Astrocyte (in vitro differentiated cells and primary cell): ENCODE measurements around the gene DNAH11. TPM values are rescaled to one million over a fixed set of nuclear protein-coding genes. Genes with fewer than 3 reads are reported as not detected.

Experiments
- DNase-seq: peaks from one replicate; pipeline ENCODE4 v3.0.0-alpha.2; 2010; ENCODE audit warnings: low read depth
- FAIRE-seq: peaks from 2 replicates; lab custom pipeline; 2011; peaks lifted over from hg19 to GRCh38; lab: Jason Lieb, UNC
- H2AFZ ChIP-seq: 2 replicates; pipeline ENCODE4 v1.6.0; 2012; ENCODE audit warnings: low read depth, low read length, inconsistent platforms
- H3K27ac ChIP-seq: 2 replicates; pipeline ENCODE4 v1.5.1; 2011; ENCODE audit warnings: low read depth, low read length, inconsistent platforms
- H3K27me3 ChIP-seq: 2 replicates; pipeline ENCODE4 v1.6.0; 2011; ENCODE audit warnings: low read length, inconsistent platforms; ENCODE audit not compliant: insufficient read depth
- H3K36me3 ChIP-seq: 2 replicates; pipeline ENCODE4 v1.5.1; 2011; ENCODE audit warnings: low read length, inconsistent platforms; ENCODE audit not compliant: insufficient read depth
- H3K4me1 ChIP-seq: 2 replicates; pipeline ENCODE4 v1.5.1; 2011; ENCODE audit warnings: low read length, inconsistent platforms; ENCODE audit not compliant: insufficient read depth
- H3K4me2 ChIP-seq: 2 replicates; pipeline ENCODE4 v1.6.0; 2012; ENCODE audit warnings: low read length, inconsistent platforms
- H3K4me3 ChIP-seq: 2 replicates; pipeline ENCODE4 v1.5.1; 2011; ENCODE audit warnings: low read depth, mild to moderate bottlenecking, low read length, inconsistent platforms; ENCODE audit not compliant: insufficient read depth
- H3K79me2 ChIP-seq: 2 replicates; pipeline ENCODE4 v1.6.0; 2012; ENCODE audit warnings: mild to moderate bottlenecking, low read length, inconsistent platforms; ENCODE audit not compliant: insufficient read depth
- H3K9ac ChIP-seq: 2 replicates; pipeline ENCODE4 v1.6.0; 2012; ENCODE audit warnings: mild to moderate bottlenecking, low read length, inconsistent platforms
- H3K9me3 ChIP-seq: 2 replicates; pipeline ENCODE4 v1.5.1; 2012; ENCODE audit warnings: low read depth, mild to moderate bottlenecking, low read length, inconsistent platforms; ENCODE audit not compliant: insufficient read depth
- H4K20me1 ChIP-seq: 2 replicates; pipeline ENCODE4 v1.6.0; 2012; ENCODE audit warnings: low read length, inconsistent platforms; ENCODE audit not compliant: insufficient read depth
- H3K27ac Mint-ChIP-seq: one replicate; pipeline ENCODE4 v1.8.0; 2021; ENCODE audit warnings: mild to moderate bottlenecking, mixed read lengths; ENCODE audit not compliant: unreplicated experiment
- H3K27me3 Mint-ChIP-seq: one replicate; pipeline ENCODE4 v1.8.0; 2021; ENCODE audit warnings: low read depth, mixed read lengths; ENCODE audit not compliant: unreplicated experiment
- H3K36me3 Mint-ChIP-seq: one replicate; pipeline ENCODE4 v1.8.0; 2021; ENCODE audit warnings: low read depth, mixed read lengths; ENCODE audit not compliant: unreplicated experiment
- H3K4me1 Mint-ChIP-seq: one replicate; pipeline ENCODE4 v1.8.0; 2021; ENCODE audit warnings: low read depth, mixed read lengths; ENCODE audit not compliant: unreplicated experiment
- H3K4me3 Mint-ChIP-seq: one replicate; pipeline ENCODE4 v1.8.0; 2021; ENCODE audit warnings: mild to moderate bottlenecking, moderate library complexity, mixed read lengths; ENCODE audit not compliant: unreplicated experiment
- H3K9me3 Mint-ChIP-seq: one replicate; pipeline ENCODE4 v1.8.0; 2021; ENCODE audit warnings: mild to moderate bottlenecking, mixed read lengths; ENCODE audit not compliant: unreplicated experiment
- CTCF ChIP-seq: IDR thresholded peaks from 2 replicates; pipeline ENCODE4 v1.5.1; 2011; ENCODE audit warnings: low read depth, mild to moderate bottlenecking, inconsistent platforms, low read length, moderate library complexity; ENCODE audit not compliant: insufficient read depth
- EZH2 ChIP-seq: IDR thresholded peaks from 2 replicates; pipeline ENCODE4 v1.6.1; 2012; ENCODE audit warnings: mild to moderate bottlenecking, low read length, inconsistent platforms; ENCODE audit not compliant: insufficient read depth
- total RNA-seq: library from RNA; stranded (reverse); gene quantifications from 2 replicates; pipeline ENCODE4 v1.2.1, GENCODE V29; 2021

Gene DNAH11
- total RNA-seq, 1 donor from 2014 or later = 0.43 TPM

- no peaks in the 10 kb centered on the region for H3K27me3 Mint-ChIP-seq
- H3K9me3 ChIP-seq = no peaks in the 10 kb centered on the region
- H3K27ac Mint-ChIP-seq = no peak overlapping the region
- no peak overlapping the region for H3K27ac ChIP-seq
- no peaks in the 10 kb centered on the region for H3K36me3 Mint-ChIP-seq
- no peaks in the 10 kb centered on the region for H3K79me2 ChIP-seq
- no peak overlapping the region for H3K9ac ChIP-seq
- no peak for FAIRE-seq
- H3K4me2 ChIP-seq = no peak overlapping the region
- H3K4me1 Mint-ChIP-seq = no peaks in the 10 kb centered on the region
- no peaks in the 10 kb centered on the region for H3K9me3 Mint-ChIP-seq
- no peaks in the 10 kb centered on the region for H3K4me1 ChIP-seq
- no peak for DNase-seq
- no peaks in the 10 kb centered on the region for H3K27me3 ChIP-seq
- no peak overlapping the region for H2AFZ ChIP-seq
- H3K36me3 ChIP-seq = no peaks in the 10 kb centered on the region
- no peak overlapping the region for H3K4me3 ChIP-seq
- no peaks in the 10 kb centered on the region for H4K20me1 ChIP-seq
- TF ChIP-seq EZH2 (no peak), CTCF (no peak)
- no peak overlapping the region for H3K4me3 Mint-ChIP-seq
Measured at GRCh38 chr7:21653623-21654022, 110.8 kb downstream of the DNAH11 start.

GRCh38 chr7:21656081-21656480, 113.2 kb downstream of the DNAH11 start:
- H3K4me2 ChIP-seq = no peak overlapping the region
- Mint-ChIP-seq H3K9me3 (no peaks in the 10 kb centered on the region), H3K4me1 (no peaks in the 10 kb centered on the region), H3K36me3 (no peaks in the 10 kb centered on the region), H3K4me3 (no peak overlapping the region), H3K27ac (no peak overlapping the region), H3K27me3 (no peaks in the 10 kb centered on the region)
- H3K4me3 ChIP-seq = no peak overlapping the region
- no peaks in the 10 kb centered on the region for H3K4me1 ChIP-seq
- H3K9me3 ChIP-seq = no peaks in the 10 kb centered on the region
- H3K9ac ChIP-seq = no peak overlapping the region
- no peak overlapping the region for H2AFZ ChIP-seq
- no peaks in the 10 kb centered on the region for H3K36me3 ChIP-seq
- H3K27ac ChIP-seq = no peak overlapping the region
- no peak for DNase-seq
- H3K79me2 ChIP-seq = no peaks in the 10 kb centered on the region
- no peak for TF ChIP-seq CTCF
- no peaks in the 10 kb centered on the region for H3K27me3 ChIP-seq
- no peaks in the 10 kb centered on the region for H4K20me1 ChIP-seq
- FAIRE-seq = no peak

GRCh38 chr7:21656796-21657195, 114.0 kb downstream of the DNAH11 start:
- Mint-ChIP-seq H3K27me3 (no peaks in the 10 kb centered on the region), H3K27ac (no peak overlapping the region), H3K4me1 (no peaks in the 10 kb centered on the region), H3K9me3 (no peaks in the 10 kb centered on the region), H3K36me3 (no peaks in the 10 kb centered on the region), H3K4me3 (no peak overlapping the region)
- H3K9ac ChIP-seq = no peak overlapping the region
- no peaks in the 10 kb centered on the region for H3K36me3 ChIP-seq
- TF ChIP-seq EZH2 (no peak), CTCF (no peak)
- H3K27me3 ChIP-seq = no peaks in the 10 kb centered on the region
- no peaks in the 10 kb centered on the region for H4K20me1 ChIP-seq
- no peak overlapping the region for H3K4me3 ChIP-seq
- H2AFZ ChIP-seq = no peak overlapping the region
- H3K9me3 ChIP-seq = no peaks in the 10 kb centered on the region
- no peak overlapping the region for H3K4me2 ChIP-seq
- H3K27ac ChIP-seq = no peak overlapping the region
- no peaks in the 10 kb centered on the region for H3K4me1 ChIP-seq
- FAIRE-seq (no peak), DNase-seq (no peak)
- H3K79me2 ChIP-seq = no peaks in the 10 kb centered on the region
